ENCODE measurements around the gene KCNK2. TPM values are rescaled to one million over a fixed set of nuclear protein-coding genes. Genes with fewer than 3 reads are reported as not detected.

KCNK2 gene
- total and polyA plus RNA-seq, 2 experiments from 2014 or later = 1.8 to 4.1 TPM

DNA sequence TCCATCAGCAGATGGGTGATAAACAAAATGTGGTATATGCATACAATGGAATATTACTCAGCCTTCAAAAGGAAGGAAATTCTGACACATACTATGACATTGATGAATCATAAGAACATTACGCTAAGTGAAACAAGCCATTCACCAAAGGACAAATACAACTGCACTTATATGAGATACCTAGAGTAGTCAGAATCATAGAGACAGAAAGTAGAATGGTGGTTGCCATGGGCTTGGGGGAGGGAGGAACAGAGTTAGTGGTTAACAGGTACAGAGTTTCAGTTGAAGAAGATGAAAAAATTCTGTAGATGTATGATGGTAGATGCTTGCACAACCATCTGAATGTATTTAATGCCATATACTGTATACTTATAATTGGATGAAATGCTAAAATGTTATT is 39.1 kb upstream of the KCNK2 start:
- H3K9me3 ChIP-seq (ENCODE audit: low read depth) = no peaks in the 10 kb centered on the region
- DNase-seq (ENCODE audit: low spot score) = no peak

GRCh38 chr1:215044151-215044550 is 38.4 kb upstream of the KCNK2 start:
- WGBS (ENCODE audit: low lambda C conversion rate, missing lambda C conversion rate) = 85% methylated on average over 3 of the region's 3 CpGs
- Histone ChIP-seq H3K27me3 (no peaks in the 10 kb centered on the region), H2AFZ (no peak overlapping the region), H3K4me1 (ENCODE audit: insufficient read depth) (no peaks in the 10 kb centered on the region), H4K20me1 (ENCODE audit: insufficient read depth, poor library complexity, severe bottlenecking) (no peaks in the 10 kb centered on the region), H3K4me3 (no peak overlapping the region), H3K27ac (no peak overlapping the region), H3K79me2 (no peaks in the 10 kb centered on the region), H3K9me3 (ENCODE audit: low read depth) (no peaks in the 10 kb centered on the region), H3K36me3 (replicated peaks; ENCODE audit: insufficient read depth, low read depth) (no peaks in the 10 kb centered on the region), H3K4me2 (no peak overlapping the region), H3K9me2 (replicated peaks; ENCODE audit: insufficient read depth) (no peaks in the 10 kb centered on the region)
- no peak for TF ChIP-seq EZH2phosphoT487 (IDR thresholded peaks at IDR 0.05; ENCODE audit: low read depth, severe bottlenecking, unreplicated experiment)
- TF ChIP-seq, protein P1, sequence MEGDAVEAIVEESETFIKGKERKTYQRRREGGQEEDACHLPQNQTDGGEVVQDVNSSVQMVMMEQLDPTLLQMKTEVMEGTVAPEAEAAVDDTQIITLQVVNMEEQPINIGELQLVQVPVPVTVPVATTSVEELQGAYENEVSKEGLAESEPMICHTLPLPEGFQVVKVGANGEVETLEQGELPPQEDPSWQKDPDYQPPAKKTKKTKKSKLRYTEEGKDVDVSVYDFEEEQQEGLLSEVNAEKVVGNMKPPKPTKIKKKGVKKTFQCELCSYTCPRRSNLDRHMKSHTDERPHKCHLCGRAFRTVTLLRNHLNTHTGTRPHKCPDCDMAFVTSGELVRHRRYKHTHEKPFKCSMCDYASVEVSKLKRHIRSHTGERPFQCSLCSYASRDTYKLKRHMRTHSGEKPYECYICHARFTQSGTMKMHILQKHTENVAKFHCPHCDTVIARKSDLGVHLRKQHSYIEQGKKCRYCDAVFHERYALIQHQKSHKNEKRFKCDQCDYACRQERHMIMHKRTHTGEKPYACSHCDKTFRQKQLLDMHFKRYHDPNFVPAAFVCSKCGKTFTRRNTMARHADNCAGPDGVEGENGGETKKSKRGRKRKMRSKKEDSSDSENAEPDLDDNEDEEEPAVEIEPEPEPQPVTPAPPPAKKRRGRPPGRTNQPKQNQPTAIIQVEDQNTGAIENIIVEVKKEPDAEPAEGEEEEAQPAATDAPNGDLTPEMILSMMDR (IDR thresholded peaks at IDR 0.05; ENCODE audit: poor library complexity) = no peak
- no peak for TF ChIP-seq EZH2 (IDR thresholded peaks at IDR 0.05; ENCODE audit: borderline replicate concordance)
- DNase-seq (ENCODE audit: low spot score) = no peak

More for the DNA sequence above, 39.1 kb upstream of the KCNK2 start:
- Histone ChIP-seq H3K4me2 (no peak overlapping the region), H3K79me2 (no peaks in the 10 kb centered on the region), H3K9me2 (replicated peaks; ENCODE audit: insufficient read depth) (no peaks in the 10 kb centered on the region), H3K36me3 (replicated peaks; ENCODE audit: insufficient read depth, low read depth) (no peaks in the 10 kb centered on the region), H3K4me1 (ENCODE audit: insufficient read depth) (no peaks in the 10 kb centered on the region), H2AFZ (no peak overlapping the region), H4K20me1 (ENCODE audit: insufficient read depth, poor library complexity, severe bottlenecking) (no peaks in the 10 kb centered on the region), H3K27ac (no peak overlapping the region), H3K27me3 (no peaks in the 10 kb centered on the region), H3K4me3 (no peak overlapping the region)
- TF ChIP-seq EZH2 (IDR thresholded peaks at IDR 0.05; ENCODE audit: borderline replicate concordance) = no peak
- TF ChIP-seq, protein P1 (IDR thresholded peaks at IDR 0.05; ENCODE audit: poor library complexity) = no peak
- no peak for TF ChIP-seq EZH2phosphoT487 (IDR thresholded peaks at IDR 0.05; ENCODE audit: low read depth, severe bottlenecking, unreplicated experiment)
- 100% methylated on average over 1 of the region's 1 CpG for WGBS (ENCODE audit: low lambda C conversion rate, missing lambda C conversion rate)

GRCh38 chr1:215045698-215046308 is 36.7 kb upstream of the KCNK2 start:
- TF ChIP-seq EZH2phosphoT487 (IDR thresholded peaks at IDR 0.05; ENCODE audit: low read depth, severe bottlenecking, unreplicated experiment) = no peak
- TF ChIP-seq, protein P1 (IDR thresholded peaks at IDR 0.05; ENCODE audit: poor library complexity) = no peak
- no peak for TF ChIP-seq EZH2 (IDR thresholded peaks at IDR 0.05; ENCODE audit: borderline replicate concordance)
- H3K4me1 ChIP-seq (ENCODE audit: insufficient read depth) = no peaks in the 10 kb centered on the region
- no peaks in the 10 kb centered on the region for H3K36me3 ChIP-seq (replicated peaks; ENCODE audit: insufficient read depth, low read depth)
- no peaks in the 10 kb centered on the region for H3K27me3 ChIP-seq
- H3K9me3 ChIP-seq (ENCODE audit: low read depth) = no peaks in the 10 kb centered on the region
- no peak overlapping the region for H3K27ac ChIP-seq
- 78% methylated on average over 5 of the region's 5 CpGs for WGBS (ENCODE audit: low lambda C conversion rate, missing lambda C conversion rate)
- no peak for DNase-seq (ENCODE audit: low spot score)
- no peak overlapping the region for H3K4me3 ChIP-seq
- no peak overlapping the region for H3K4me2 ChIP-seq
- no peaks in the 10 kb centered on the region for H3K9me2 ChIP-seq (replicated peaks; ENCODE audit: insufficient read depth)
- H3K79me2 ChIP-seq = no peaks in the 10 kb centered on the region
- no peak overlapping the region for H2AFZ ChIP-seq
- no peaks in the 10 kb centered on the region for H4K20me1 ChIP-seq (ENCODE audit: insufficient read depth, poor library complexity, severe bottlenecking)

All from hepatocyte (in vitro differentiated cells).